Suppressor macrophage (primary cell): ENCODE measurements around the gene PFKP.
"Not testable (repeated sequence)": the region's sequence is repeated elsewhere in the genome, so short reads cannot be mapped to it uniquely, and the experiment has no call there.

Source experiments
- DNase-seq, 4 experiments: peaks; one replicate each; pipeline ENCODE4 v3.0.0-alpha.2; 2020 to 2022

PFKP gene

GRCh38 chr10:3162533-3162932 lies 95.2 kb downstream of the PFKP start:
- DNase-seq: no peak

- no peak for DNase-seq
Measured at GRCh38 chr10:3163879-3164278, 96.5 kb downstream of the PFKP start.

GRCh38 chr10:3165196-3165595 lies 97.8 kb downstream of the PFKP start:
- DNase-seq: no peak

- no peak for DNase-seq
Measured at GRCh38 chr10:3166496-3167290, 99.3 kb downstream of the PFKP start.

GRCh38 chr10:3167611-3168330 lies 100.4 kb downstream of the PFKP start:
- no peak for DNase-seq

GRCh38 chr10:3169271-3169670 lies 101.9 kb downstream of the PFKP start:
- DNase-seq: no peak

- DNase-seq: no peak
Measured at GRCh38 chr10:3169673-3170072, 102.3 kb downstream of the PFKP start.

GRCh38 chr10:3171488-3171887 lies 104.1 kb downstream of the PFKP start:
- DNase-seq: not testable (repeated sequence)

- peak; percentile 21 to 55 (median 45) for DNase-seq
Measured at GRCh38 chr10:3172081-3172445, 104.7 kb downstream of the PFKP start.

- DNase-seq: peak; percentile 99
Measured at GRCh38 chr10:3172446-3173170, 105.3 kb downstream of the PFKP start, which contains the start of gene PITRM1. TSS of gene PITRM1 (minus strand) at chr10:3172782. CDS start at chr10:3172772, 10 bp downstream.

- DNase-seq: no peak
Measured at GRCh38 chr10:3173171-3173878, 106.0 kb downstream of the PFKP start.

GRCh38 chr10:3178042-3178441 lies 110.7 kb downstream of the PFKP start:
- no peak for DNase-seq

GRCh38 chr10:3179174-3179573 lies 111.8 kb downstream of the PFKP start:
- DNase-seq: no peak

GRCh38 chr10:3180355-3181025 lies 113.1 kb downstream of the PFKP start:
- DNase-seq: no peak

- DNase-seq: no peak
Measured at GRCh38 chr10:3185386-3185785, 118.0 kb downstream of the PFKP start.

- no peak for DNase-seq
Measured at GRCh38 chr10:3186368-3186767, 119.0 kb downstream of the PFKP start.
